HG03108 (cell line): ENCODE data around the gene MALT1.
"Not testable (repeated sequence)": the region's sequence is repeated elsewhere in the genome, so short reads cannot be mapped to it uniquely, and the experiment has no call there.

Source experiments
- ATAC-seq: cut with Tn5 transposase; IDR thresholded peaks from one replicate; pipeline ENCODE4 v1.9.1; 2021; ENCODE audit warnings: moderate library complexity; ENCODE audit not compliant: unreplicated experiment

The MALT1 gene

DNA sequence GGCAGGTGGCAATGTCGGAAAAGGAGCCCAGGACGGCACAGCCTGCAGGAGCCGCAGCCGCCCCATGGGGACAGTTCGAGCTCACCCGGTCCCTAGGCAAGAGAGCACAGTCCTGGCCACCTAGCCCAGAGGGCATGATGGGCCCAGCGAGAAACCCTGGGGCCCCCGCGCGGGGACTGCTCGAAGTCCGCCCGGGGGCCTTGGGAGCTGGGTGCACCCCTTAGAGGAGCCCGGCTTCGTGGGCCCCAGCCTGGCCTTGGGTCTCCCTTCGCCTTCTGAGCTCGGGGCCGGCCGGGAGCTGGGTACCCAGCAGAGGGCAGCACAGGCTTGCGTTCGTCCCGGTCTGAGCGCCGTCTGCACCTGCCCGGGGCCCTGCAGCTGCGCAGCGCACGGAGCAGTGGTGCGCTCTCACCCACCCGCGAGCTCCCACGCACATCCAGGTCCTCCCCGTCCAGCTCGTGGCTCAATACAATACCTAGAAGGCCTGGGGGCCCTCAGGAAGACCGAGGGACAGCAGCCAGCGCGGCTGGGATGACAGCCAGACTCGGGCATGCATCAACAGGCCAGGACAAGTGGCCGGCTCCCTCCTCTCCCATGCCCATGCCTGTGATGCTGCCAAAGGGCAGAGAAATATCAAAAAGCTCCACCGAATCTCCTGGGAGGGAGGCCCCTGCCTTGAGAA is 97.2 kb downstream of the MALT1 start:
- ATAC-seq: peak; percentile 78

DNA sequence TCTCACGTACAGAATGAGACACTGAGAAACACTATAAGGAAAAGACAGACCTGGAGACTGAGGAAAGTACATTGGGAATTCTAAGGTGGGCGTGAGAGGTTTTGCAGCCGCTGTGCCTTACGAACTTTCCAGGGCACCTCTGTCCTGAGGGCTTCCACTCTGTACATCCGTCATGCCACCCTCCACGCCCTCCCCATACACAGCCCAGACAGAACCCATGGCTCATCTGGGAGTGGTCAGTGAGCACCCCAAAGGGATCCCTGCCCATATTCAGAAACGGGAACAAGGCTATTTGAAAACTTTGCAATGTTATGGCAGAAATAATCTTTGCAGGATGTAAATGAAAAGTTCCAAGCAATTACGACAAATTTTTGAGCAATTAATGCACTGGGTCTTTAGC is 98.1 kb downstream of the MALT1 start:
- no peak for ATAC-seq

DNA sequence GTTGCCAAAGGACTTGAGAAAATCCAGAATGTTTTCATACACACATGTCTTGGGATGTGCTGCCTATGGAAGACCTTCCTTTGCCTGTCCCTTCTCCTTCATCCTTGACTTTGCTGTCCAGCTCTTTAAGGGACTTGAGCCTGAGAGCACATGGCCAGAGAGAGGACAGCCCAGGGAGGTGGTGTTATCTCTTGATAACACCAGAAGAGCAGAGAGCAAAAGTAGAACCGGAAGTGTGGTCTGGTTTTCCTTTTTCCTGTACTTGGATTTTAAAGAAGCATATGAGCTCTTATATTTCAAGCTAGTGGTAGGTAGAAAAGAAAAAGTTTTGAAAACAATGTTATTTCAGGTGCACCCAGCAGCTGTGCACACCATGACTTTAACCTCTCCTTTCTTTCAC is 99.3 kb downstream of the MALT1 start:
- no peak for ATAC-seq

DNA sequence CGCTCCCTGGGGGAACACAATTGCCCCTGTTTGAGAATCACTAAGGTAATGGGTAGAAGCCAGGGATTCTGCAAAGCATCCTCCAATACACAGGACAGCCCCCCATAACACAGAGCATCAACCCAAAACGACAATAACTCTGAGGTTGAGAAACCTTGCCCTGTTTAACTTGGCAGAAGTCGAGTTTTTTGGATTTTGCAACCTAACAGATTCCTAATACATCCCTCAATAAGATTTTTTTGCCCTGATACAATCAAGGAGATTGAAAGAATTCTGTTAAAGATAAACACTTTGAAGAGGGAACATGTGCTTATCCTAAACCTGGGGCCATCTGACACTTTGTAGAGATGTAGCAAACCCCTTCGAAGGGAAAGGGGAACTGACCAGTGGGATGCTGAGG is 100.9 kb downstream of the MALT1 start:
- ATAC-seq: no peak

DNA sequence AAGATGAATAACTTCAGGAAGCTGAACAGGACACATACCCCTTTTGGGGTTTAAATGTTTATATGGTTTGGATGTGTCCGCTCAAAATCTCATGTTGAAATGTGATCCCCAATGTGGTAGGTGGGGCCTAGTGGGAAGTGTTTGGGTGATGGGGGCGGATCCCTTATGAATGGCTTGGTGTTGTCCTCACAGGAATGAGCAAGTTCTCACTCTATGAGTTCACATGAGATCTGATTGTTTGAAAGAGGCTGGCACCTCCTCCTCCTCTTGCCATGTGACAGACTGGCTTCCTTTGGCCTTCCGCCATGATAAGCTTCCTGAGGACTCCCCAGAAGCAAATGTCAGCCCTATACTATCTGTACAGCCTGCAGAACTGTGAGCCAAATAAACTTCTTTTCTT is 104.8 kb downstream of the MALT1 start:
- ATAC-seq: no peak

DNA sequence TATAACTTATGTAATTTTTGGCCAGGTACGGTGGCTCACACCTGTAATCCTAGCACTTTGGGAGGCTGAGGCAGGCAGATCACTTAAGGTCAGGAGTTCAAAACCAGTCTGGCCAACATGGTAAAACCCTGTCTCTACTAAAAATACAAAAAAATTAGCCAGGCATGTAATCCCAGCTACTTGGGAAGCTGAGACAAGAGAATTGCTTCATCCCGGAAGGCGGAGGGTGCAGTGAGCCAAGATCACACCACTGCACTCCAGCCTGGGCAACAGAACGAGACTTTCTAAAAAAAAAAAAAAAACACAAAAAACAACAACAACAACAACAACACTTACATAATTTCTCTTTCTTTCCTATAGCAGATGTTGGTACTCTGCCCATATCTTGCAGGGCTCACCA is 105.3 kb downstream of the MALT1 start:
- not testable (repeated sequence) for ATAC-seq

DNA sequence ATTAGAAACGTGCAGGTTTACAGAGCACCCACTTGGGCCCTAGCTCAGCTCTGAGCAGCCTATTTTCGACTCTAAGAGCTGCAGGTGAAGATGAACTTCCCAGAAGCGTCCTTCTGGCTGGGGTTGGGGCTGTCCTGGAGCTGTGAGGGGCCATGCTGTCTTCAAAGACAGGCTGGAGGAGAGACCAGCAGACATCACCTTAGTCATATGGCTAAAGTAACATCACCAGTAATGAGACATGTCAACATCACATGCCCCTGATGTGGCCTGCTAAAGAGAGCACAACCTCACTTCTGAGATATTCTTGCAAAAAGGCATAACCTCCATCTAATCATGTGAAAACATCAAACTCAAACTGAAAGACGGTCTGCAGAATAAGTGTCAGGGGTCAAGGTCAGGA is 106.2 kb downstream of the MALT1 start:
- no peak for ATAC-seq

DNA sequence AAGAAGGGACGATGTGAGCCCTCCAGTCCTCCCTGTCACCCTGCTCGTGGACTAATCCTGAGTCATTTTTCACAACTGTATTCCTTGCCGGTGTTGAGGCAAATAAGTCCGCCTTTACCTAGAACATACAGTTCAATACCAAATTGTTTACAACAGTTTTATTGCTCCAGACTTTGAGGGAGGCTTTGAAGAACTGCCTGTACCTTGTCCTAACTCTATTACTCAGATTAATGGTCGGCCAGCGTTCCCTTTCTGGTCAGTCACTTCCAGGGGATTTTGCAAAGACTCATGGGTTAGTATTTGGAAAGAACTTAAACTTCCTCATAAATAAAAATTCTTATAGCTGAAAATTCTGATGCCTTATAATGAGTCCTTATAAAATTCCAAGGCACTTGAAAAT is 108.3 kb downstream of the MALT1 start:
- no peak for ATAC-seq

DNA sequence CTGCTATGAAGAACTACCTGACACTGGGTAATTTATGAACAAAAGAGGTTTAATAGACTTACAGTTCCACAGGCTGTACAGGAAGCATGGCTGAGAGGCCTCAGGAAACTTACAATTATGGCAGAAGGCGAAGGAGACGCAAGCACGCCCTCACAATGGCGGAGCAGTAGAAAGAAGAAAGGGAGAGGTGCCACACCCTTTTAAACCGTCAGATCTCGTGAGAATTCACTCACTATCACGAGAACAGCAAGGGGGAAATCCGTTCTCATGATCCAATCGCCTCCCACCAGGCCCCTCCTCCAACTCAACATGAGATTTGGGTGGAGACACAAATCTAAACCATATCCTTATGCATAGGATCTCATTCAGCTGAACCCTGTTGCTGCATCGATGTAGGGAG is 108.8 kb downstream of the MALT1 start:
- ATAC-seq: no peak

DNA sequence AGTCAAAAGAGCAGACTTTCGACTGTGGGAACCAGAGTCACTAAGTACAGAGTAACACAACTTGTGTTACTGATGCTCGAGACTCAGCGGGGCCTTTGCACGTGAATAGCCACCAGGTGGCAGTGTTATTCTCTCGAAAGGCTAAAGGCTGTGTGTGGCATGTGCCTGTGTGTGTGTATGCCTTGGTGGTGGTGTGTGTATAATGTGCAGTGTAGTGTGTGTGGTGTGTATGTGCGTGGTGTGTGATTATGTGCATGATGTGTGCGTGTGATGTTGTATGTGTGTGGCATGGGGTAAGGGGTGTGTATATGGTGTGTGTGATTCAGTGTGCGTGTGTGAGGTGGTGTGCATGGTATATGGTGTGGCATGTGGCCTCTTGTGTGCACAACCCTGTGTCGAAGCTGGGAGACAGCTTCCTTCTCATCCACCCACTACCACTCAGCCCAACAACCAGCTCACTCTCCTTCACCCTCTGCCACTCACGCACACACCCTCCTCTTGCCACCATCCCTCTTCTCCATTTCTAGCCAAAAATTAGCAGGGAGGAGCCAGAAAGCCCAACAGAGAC is 110.4 kb downstream of the MALT1 start:
- peak; percentile 58 for ATAC-seq

DNA sequence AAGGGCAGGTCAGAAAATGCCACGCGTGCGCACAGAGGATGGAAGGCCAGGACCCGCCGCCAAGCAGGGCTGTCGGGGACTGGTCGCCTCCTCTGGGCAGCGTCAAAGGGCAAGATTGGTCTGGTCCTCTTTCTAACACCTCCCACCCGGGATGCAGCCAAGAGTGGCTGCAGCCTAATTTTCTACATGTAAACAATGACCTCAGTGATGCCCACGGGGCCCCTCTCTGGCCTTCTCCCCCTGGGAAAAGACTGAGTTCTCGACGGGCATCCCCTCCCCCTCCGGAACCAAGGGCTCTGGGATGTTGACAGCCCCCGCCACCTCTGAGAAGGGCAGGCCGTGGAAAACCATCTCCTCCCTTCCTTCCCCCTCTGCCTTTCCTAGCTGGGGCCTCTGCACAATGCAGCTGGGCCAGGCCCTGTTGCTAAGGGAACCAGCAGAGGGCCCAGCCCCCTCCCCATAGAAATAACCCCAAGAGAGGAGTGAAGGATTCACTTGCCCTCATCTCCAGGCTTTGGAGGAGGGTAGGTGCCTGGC is 113.4 kb downstream of the MALT1 start:
- no peak for ATAC-seq

DNA sequence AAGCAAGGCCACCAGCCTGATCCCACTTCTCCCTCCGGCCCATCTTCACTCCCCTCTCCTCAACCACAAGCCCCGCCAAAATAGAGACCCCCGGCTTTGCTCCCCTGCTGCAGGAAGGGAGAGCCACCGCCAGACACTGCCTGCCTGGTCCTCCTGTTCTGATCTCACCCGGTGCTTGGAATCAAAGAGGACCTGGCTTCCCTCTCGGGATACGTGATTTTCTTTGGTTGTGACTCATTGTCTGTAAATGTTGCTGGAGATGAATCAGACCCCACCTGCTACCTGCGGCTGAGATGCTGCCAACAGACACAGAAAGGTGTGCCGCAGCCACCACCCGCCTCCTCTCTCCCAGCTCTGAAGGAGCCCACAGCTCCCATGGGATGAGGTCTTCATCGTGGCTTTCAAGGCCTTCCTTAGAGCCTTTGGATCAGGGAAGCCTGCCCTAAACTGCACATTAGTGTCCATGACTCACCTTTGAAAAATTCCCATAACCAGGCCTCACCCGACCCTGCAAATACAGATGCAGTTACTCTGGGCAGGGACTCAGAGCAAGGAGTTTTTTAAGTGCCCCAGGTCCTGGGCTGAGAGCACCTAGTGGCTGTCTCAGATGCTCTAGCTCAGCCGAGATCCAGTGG is 114.0 kb downstream of the MALT1 start:
- no peak for ATAC-seq

DNA sequence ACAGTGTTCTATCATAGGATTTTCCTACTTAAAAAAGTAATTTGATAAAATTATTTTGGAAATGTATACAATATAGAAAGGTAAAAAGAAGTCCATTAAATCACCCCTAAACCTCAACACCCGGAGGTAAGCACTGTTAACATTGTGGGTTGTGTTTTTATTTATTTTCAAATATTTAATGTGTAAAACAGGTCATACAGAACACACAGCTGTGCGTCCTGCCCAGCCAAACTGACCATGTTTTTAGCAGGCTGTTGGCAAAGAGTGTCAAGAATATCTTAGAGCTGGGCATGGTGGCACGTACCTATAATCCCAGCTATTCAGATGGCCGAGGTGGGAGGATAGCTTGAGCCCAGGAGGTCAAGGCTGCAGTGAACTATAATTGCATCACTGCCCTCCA is 114.6 kb downstream of the MALT1 start:
- no peak for ATAC-seq

DNA sequence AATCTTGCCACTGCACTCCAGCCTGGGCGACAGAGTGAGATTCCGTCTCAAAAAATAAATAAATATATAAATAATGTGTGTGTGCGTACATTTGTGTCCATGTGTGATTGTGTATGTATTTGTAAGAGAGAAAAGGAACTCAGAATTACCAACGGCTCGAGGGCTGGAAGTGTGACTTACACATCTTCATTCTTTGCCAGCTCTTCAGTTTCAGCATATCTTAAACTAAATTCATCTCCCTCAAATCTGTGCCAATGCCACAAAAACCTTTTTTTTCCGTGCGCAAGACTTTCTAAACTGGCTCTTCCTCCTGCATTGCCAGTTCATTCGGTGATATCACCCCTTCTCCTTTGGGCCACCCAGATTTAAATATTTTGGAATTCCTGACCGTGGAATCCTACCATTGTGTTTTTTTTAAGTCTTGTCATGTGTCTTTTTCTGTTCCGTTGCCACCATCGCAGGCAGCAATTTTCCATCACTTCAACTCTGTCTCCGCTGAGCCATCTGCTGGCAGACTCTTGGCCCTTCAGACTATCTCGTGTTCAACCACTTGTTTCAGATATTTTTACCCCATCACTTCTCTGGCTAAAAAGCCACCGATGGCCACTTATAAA is 116.4 kb downstream of the MALT1 start:
- no peak for ATAC-seq

DNA sequence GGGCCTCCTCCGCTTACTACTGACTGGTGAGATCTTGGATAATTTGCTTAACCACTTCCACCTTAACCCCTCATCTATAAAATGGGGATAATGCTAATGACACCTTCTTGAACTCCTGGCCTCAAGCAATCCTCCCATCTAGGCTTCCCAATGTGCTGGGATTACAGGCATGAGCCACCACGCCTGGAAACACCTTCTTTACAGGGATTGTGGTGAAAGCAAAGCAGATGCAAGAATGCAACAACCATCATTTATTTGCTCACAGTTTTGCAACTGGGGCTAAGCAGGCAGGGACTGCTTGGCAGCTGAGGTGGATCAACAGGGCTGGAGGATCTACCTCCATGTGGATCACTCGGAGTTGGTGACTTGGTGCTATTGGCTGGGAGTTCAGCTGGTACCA is 117.2 kb downstream of the MALT1 start:
- no peak for ATAC-seq

DNA sequence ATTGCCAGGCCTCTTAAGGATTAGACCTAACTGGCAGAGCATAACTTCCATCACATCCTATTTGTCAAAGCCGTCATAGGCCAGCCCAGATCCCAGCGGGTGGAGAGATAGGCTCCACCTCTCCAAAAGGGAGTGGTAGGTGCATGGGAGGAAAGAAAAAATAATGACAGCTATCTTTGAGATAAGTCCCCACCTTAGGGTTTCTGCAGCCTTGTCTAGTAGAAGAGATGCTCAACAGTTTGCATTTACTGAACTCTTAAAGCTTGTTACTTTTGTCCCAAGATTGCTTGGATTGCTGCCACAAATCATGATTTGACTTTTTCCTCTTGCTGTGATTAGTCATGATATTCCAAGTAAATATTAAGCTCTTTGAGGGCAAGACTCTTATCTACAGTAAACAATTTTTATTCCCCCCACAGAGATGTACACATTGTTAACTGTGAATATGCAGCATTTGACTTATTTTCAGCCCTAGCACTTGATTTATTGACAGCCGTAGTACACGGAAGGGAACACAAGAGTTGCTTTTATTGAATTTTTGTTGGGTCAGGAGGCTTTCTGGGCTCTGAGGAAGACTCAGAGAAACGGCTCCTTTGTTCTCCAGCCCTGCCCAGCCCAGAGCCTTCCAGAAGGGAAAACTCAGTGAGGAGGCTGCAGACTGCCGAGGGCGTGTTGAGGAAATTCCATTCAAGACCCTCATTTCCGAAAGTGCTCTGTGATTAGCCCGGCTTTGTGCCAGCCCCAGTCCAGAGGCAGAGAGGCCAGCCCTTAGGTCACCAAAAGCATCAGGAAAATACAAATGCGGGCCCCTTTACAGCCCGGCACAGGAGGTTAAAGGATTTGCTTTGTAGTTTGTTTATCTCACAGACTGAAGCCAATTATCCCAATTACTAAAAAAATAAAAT is 118.0 kb downstream of the MALT1 start:
- no peak for ATAC-seq

DNA sequence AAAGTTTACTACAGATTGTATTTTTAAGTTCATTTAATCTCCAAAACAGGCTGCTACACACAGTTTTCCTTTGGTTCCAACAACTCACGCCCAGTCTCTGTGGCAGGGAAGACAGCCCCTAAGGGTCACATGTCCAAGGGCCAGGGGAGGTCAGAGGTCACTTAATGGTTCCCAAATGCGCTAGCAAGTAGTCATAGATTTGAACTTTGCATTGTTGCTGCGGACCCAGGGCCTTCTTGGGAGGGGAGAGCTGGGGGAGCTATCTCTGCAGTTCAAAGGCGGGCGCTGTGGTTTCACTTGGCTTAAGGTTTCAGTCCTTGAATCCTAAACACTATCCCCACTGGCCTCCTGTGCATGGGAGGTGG is 118.6 kb downstream of the MALT1 start:
- ATAC-seq: no peak

DNA sequence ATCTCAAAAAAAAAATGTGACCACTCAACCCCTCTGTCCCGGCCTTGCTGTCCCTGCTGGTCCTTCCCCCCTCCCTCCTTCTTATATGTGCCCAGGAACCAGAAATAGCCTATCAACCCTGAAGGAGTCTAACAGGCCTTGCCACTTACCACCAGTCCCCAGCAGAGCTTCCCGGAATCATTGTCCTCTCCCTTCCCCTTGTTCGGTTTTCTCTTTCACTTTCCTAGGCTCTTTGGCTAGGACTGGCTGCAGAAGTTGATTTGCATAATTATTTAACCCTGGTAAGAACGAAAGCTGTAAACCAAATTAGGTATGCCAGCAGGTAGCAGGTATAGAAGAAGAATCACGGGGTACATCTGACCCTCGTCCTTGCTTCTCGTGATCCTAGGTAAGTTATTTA is 120.8 kb downstream of the MALT1 start:
- ATAC-seq: peak; percentile 91

DNA sequence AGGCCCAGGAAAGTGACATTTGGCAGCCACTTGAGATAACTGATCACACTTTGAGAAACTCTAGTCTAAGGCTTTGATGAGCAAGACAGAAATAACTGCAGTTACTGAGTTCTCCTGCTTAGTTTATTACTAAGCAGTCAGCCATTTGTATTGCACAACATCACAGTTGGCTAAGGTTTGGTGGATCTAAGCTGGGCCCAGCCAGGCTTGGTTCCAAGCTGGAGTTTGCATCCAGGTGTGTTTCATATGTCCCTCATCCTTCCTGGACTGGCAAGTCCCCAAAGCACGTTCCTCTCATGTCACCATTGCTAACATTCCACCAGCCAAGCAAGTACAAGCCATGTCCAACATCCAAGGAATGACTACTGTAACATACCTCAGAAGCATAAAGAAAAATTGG is 122.1 kb downstream of the MALT1 start:
- no peak for ATAC-seq

DNA sequence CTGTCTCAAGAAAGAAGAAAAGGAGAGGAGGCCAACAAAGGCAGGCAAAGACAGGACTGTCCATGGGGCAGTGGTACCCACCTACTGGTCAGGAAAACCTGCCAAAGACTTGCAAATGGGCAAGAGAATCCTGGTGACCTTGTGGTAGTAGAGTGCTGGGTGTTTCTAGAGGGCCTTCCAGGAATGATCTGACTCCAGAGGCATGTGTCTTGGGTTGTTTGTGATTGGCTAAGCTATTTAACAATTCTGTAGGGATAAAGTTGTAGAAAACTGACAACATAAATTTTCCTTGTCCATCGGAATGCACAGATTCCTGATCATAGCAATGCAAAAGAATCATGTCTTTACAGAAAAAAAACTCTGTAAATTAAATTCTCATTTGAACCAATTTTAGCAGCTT is 125.0 kb downstream of the MALT1 start:
- ATAC-seq: no peak

DNA sequence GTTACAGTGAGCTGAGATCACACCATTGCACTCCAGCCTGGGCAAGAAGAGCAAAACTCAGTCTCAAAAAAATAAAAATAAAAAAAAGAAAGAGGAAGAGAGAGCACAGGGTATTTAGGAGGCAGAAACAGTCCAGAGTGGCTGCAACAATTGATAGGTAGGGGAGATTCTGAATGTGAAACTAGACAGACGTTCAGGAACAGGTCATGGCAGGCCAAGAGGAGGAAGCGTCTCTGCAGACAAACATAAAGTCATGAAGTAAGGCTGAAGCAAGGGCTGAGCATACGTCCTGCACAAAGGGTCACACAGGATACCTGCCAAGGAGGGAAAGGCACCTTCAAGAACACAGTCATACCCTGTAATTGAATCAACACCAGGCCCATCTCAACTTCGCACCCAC is 129.3 kb downstream of the MALT1 start:
- ATAC-seq: peak; percentile 84
